D721Med (cell line): ENCODE measurements around the gene FOXO6.

ENCODE experiments used
- DNase-seq: peaks from one replicate; pipeline ENCODE4 v3.0.0; 2011; ENCODE audit warnings: low spot score; ENCODE audit not compliant: insufficient read length
- FAIRE-seq: peaks from 2 replicates; lab custom pipeline; 2011; peaks lifted over from hg19 to GRCh38; lab: Jason Lieb, UNC
- CTCF ChIP-seq: IDR thresholded peaks from 2 replicates; pipeline ENCODE4 v1.5.1; 2012; ENCODE audit warnings: mild to moderate bottlenecking, control low read depth; ENCODE audit not compliant: insufficient read depth; ENCODE audit errors: missing control alignments

The FOXO6 gene

GRCh38 chr1:41414716-41415306 is 53.6 kb downstream of the FOXO6 start:
- DNase-seq (no peak), FAIRE-seq (no peak)
- no peak for TF ChIP-seq CTCF

- FAIRE-seq, result no peak
- no peak for DNase-seq
- no peak for TF ChIP-seq CTCF
Measured at GRCh38 chr1:41416081-41416480, 54.8 kb downstream of the FOXO6 start.

- FAIRE-seq (no peak), DNase-seq (peak; percentile 76)
- TF ChIP-seq CTCF, result peak; percentile 86
Measured at GRCh38 chr1:41416552-41417334, 55.5 kb downstream of the FOXO6 start.

- no peak for FAIRE-seq
- no peak for TF ChIP-seq CTCF
- no peak for DNase-seq
Measured at GRCh38 chr1:41417335-41417682, 56.1 kb downstream of the FOXO6 start.

GRCh38 chr1:41417746-41418145 is 56.5 kb downstream of the FOXO6 start:
- TF ChIP-seq CTCF, result no peak
- no peak for FAIRE-seq

GRCh38 chr1:41418857-41419583 is 57.8 kb downstream of the FOXO6 start:
- DNase-seq, result no peak
- TF ChIP-seq CTCF, result peak; percentile 10
- FAIRE-seq, result no peak

More at GRCh38 chr1:41417746-41418145, 56.5 kb downstream of the FOXO6 start:
- no peak for DNase-seq
